Upper lobe of right lung (tissue), 1 donor: ENCODE results near the gene DIDO1. TPM values are rescaled to one million over a fixed set of nuclear protein-coding genes. Genes with fewer than 3 reads are reported as not detected.

ENCODE experiments used
- ATAC-seq: fragments of 200-7000 bp; cut with Tn5 transposase; one replicate; pipeline ENCODE4 v1.9.1; 2020; ENCODE audit warnings: mild to moderate bottlenecking, moderate library complexity
- DNase-seq: peaks from one replicate; pipeline ENCODE4 v3.0.0-alpha.2; 2020
- H3K27ac ChIP-seq: fragments of 200-600 bp; one replicate; pipeline ENCODE4 v1.8.0; 2022
- H3K27me3 ChIP-seq: fragments of 200-600 bp; one replicate; pipeline ENCODE4 v1.8.0; 2022; ENCODE audit warnings: mild to moderate bottlenecking
- H3K36me3 ChIP-seq: fragments of 200-600 bp; one replicate; pipeline ENCODE4 v1.8.0; 2022
- H3K4me1 ChIP-seq: fragments of 200-600 bp; one replicate; pipeline ENCODE4 v1.8.0; 2022
- H3K4me3 ChIP-seq: fragments of 200-600 bp; one replicate; pipeline ENCODE4 v1.8.0; 2022; ENCODE audit warnings: mild to moderate bottlenecking
- H3K9me3 ChIP-seq: fragments of 200-600 bp; one replicate; pipeline ENCODE4 v1.8.0; 2022
- CTCF ChIP-seq: fragments of 200-600 bp; IDR thresholded peaks from one replicate; pipeline ENCODE4 v1.8.0; 2022; ENCODE audit warnings: antibody characterized with exemption
- intact Hi-C: fragments of 100-400 bp; cut with DNase I; formaldehyde crosslinking; loops from one replicate; pipeline ENCODE4 v1.11.0; 2022
- total RNA-seq: library from RNA; stranded (reverse); fragmentation: NEBNext Ultra II Directional; extraction: Animal tissue kit (Norgen Biotek cat#: 25700); gene quantifications from one replicate; pipeline ENCODE4 v1.2.1, GENCODE V29; 2021
- donor health status: DM: no; HTN: yes; CAD: no; lungs with severe emphysema.

DIDO1 gene
- total RNA-seq, 1 donor from 2014 or later, result 55.5 TPM

DNA sequence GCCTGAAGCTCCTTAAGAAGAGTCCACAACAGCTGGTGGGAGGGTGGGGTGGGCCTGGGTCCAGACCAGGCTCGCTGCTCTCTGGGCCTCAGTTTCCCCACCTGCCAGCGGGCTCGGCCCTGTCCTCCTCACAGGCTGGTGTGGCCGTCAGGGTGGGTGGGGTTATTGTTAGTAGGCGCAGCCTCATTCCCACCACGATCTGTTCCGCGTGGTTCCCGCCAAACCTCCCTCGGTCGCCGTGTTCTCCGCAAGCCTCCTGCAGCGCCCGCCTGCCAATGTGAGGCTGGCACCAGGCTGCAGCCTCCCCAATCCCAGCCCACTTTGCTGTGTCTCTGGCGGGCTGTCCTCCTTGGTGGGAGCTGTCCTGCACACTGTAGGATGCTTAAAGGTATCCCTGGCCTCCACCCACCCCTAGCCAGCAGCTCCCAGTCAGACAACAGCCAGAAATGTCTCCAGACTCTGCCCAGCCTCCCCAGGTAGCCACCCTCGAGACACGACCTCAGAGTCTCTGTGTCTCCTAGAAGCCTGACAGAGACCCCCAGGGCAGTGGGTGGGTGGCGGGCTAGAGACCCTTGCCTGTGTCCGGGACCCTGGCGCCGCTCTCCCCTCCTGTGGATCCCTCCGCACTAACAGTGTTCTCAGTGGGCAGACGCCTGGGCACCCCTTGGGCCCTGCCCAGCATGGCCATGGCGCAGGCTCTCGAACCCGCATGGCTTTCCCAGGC, 41.5 kb upstream of the DIDO1 start:
- Histone ChIP-seq H3K27me3 (peaks cover 19% of the 10 kb centered on the region), H3K36me3 (no peaks in the 10 kb centered on the region), H3K4me1 (peaks cover 3% of the 10 kb centered on the region), H3K27ac (no peak overlapping the region), H3K4me3 (no peak overlapping the region), H3K9me3 (no peaks in the 10 kb centered on the region)
- intact Hi-C loops, result no loop called here
- ATAC-seq (no peak), DNase-seq (no peak)
- no peak for TF ChIP-seq CTCF

DNA sequence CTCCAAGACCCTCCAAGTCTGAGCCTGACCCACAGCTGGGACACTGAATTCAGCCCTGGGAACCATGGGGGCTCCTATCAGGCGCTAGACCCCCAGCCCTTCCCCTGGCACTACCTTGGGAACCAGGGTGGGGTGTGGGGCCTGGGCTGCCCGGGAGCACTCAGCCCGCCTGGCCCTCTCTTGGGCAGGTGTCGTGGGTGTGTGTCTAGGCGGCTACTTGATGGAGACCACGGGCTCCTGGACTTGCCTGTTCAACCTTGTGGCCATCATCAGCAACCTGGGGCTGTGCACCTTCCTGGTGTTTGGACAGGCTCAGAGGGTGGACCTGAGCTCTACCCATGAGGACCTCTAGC, 40.8 kb upstream of the DIDO1 start:
- Histone ChIP-seq H3K36me3 (no peaks in the 10 kb centered on the region), H3K4me1 (no peaks in the 10 kb centered on the region), H3K27ac (no peak overlapping the region), H3K27me3 (peaks cover 15% of the 10 kb centered on the region), H3K4me3 (no peak overlapping the region), H3K9me3 (no peaks in the 10 kb centered on the region)
- no peak for ATAC-seq
- no peak for DNase-seq
- intact Hi-C loops, result no loop called here
- TF ChIP-seq CTCF, result no peak

GRCh38 chr20:62966212-62967148, 40.2 kb upstream of the DIDO1 start:
- TF ChIP-seq CTCF, result no peak
- Histone ChIP-seq H3K36me3 (no peaks in the 10 kb centered on the region), H3K4me3 (no peak overlapping the region), H3K27me3 (peaks cover 15% of the 10 kb centered on the region), H3K4me1 (no peaks in the 10 kb centered on the region), H3K9me3 (no peaks in the 10 kb centered on the region), H3K27ac (no peak overlapping the region)
- no peak for ATAC-seq
- no peak for DNase-seq
- intact Hi-C loops, result no loop called here

GRCh38 chr20:62965363-62965771, 39.1 kb upstream of the DIDO1 start:
- no peak for TF ChIP-seq CTCF
- no peak for ATAC-seq
- intact Hi-C loops, result no loop called here

DNA sequence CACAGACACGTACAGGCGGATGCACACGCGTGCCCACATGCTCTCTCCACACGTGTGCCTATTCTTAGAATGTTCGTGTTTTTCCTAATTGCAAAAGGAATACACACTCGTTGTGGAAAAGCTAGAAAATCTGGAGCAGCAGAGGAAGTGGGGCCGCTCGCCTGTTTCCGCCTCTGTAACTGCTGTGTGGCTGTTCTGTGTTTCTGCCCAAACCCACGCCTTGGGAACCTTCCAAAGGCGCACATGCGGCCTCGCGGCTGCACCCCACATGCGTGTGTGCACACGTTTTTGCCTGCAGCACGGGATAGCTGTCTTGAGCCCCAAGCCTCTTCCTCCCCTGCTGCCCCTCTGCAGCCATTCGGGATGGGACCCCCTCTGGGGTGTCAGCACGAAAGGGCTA, 38.4 kb upstream of the DIDO1 start:
- no peak overlapping the region for H3K27ac ChIP-seq
- H3K9me3 ChIP-seq, result no peaks in the 10 kb centered on the region
- H3K36me3 ChIP-seq, result no peaks in the 10 kb centered on the region
- ATAC-seq, result no peak
- DNase-seq, result no peak
- H3K4me3 ChIP-seq, result no peak overlapping the region
- peaks cover 2% of the 10 kb centered on the region for H3K27me3 ChIP-seq
- no peaks in the 10 kb centered on the region for H3K4me1 ChIP-seq
- intact Hi-C loops, result no loop called here
- TF ChIP-seq CTCF, result no peak

More at GRCh38 chr20:62965363-62965771, 39.1 kb upstream of the DIDO1 start:
- peaks cover 7% of the 10 kb centered on the region for H3K27me3 ChIP-seq
- H3K36me3 ChIP-seq, result no peaks in the 10 kb centered on the region
- DNase-seq, result peak; percentile 65
- no peak overlapping the region for H3K27ac ChIP-seq
- no peak overlapping the region for H3K4me3 ChIP-seq
- no peaks in the 10 kb centered on the region for H3K4me1 ChIP-seq
- no peaks in the 10 kb centered on the region for H3K9me3 ChIP-seq
